ENCODE results near the gene KAT2B. TPM values are rescaled to one million over a fixed set of nuclear protein-coding genes. Genes with fewer than 3 reads are reported as not detected.

KAT2B gene
- total and polyA plus RNA-seq, 2 of the 13 experiments (the other 11 are each of a cell fraction or from before 2014, with no cell fraction given): 0.97 to 1.7 TPM

GRCh38 chr3:20185679-20186599 lies 145.7 kb downstream of the KAT2B start, which contains the start of gene SGO1 (continued):
- TF ChIP-seq, protein P1, sequence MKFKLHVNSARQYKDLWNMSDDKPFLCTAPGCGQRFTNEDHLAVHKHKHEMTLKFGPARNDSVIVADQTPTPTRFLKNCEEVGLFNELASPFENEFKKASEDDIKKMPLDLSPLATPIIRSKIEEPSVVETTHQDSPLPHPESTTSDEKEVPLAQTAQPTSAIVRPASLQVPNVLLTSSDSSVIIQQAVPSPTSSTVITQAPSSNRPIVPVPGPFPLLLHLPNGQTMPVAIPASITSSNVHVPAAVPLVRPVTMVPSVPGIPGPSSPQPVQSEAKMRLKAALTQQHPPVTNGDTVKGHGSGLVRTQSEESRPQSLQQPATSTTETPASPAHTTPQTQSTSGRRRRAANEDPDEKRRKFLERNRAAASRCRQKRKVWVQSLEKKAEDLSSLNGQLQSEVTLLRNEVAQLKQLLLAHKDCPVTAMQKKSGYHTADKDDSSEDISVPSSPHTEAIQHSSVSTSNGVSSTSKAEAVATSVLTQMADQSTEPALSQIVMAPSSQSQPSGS (CRISPR knock-in tag; IDR thresholded peaks at IDR 0.05): peak; percentile 60; the same call in 1 of the 2 replicates
- TF ChIP-seq ZNF572 (CRISPR knock-in tag; IDR thresholded peaks at IDR 0.05) (0 out of 2 replicates have a peak, but pooled peaks have one; percentile 61), TARDBP (CRISPR knock-in tag; IDR thresholded peaks at IDR 0.05) (peak; percentile 69), ZBTB7B (CRISPR knock-in tag; IDR thresholded peaks at IDR 0.05) (no peak), LCORL (IDR thresholded peaks at IDR 0.05) (no peak), LCORL (CRISPR knock-in tag; IDR thresholded peaks at IDR 0.05) (peak; percentile 68), NFRKB (IDR thresholded peaks at IDR 0.05) (no peak), SNAPC5 (CRISPR knock-in tag; IDR thresholded peaks at IDR 0.05; ENCODE audit: borderline replicate concordance) (no peak), ZNF207 (IDR thresholded peaks at IDR 0.05; ENCODE audit: borderline replicate concordance) (0 out of 2 replicates have a peak, but pooled peaks have one; percentile 14), BCL6 (CRISPR knock-in tag; IDR thresholded peaks at IDR 0.05) (peak; percentile 20; the same call in 1 of the 2 replicates), THAP11 (CRISPR knock-in tag; IDR thresholded peaks at IDR 0.05) (peak; percentile 83), PRDM10 (CRISPR knock-in tag; IDR thresholded peaks at IDR 0.05; ENCODE audit: low read depth) (peak; percentile 81), PTBP1 (IDR thresholded peaks at IDR 0.05; ENCODE audit: low read depth, low read length, poor library complexity, severe bottlenecking) (no peak), PRMT3 (CRISPR knock-in tag; IDR thresholded peaks at IDR 0.05; ENCODE audit: borderline replicate concordance, low read depth) (peak; percentile 95; the same call in 1 of the 2 replicates), ZNF382 (CRISPR knock-in tag; IDR thresholded peaks at IDR 0.05; ENCODE audit: borderline replicate concordance) (no peak), ZFP36L1 (CRISPR knock-in tag; IDR thresholded peaks at IDR 0.05) (peak; percentile 64; the same call in 1 of the 2 replicates), MYNN (CRISPR knock-in tag; IDR thresholded peaks at IDR 0.05; ENCODE audit: low read depth) (peak; percentile 45; the same call in 1 of the 2 replicates), ZNF317 (CRISPR knock-in tag; IDR thresholded peaks at IDR 0.05) (peak; percentile 44; the same call in 1 of the 2 replicates), ZNF777 (CRISPR knock-in tag; IDR thresholded peaks at IDR 0.05) (peak; percentile 35; the same call in 1 of the 2 replicates), MIER3 (CRISPR knock-in tag; IDR thresholded peaks at IDR 0.05; ENCODE audit: borderline replicate concordance) (0 out of 2 replicates have a peak, but pooled peaks have one; percentile 23), GABPB1 (CRISPR knock-in tag; IDR thresholded peaks at IDR 0.05) (peak; percentile 90)
- TF ChIP-seq, protein P2, sequence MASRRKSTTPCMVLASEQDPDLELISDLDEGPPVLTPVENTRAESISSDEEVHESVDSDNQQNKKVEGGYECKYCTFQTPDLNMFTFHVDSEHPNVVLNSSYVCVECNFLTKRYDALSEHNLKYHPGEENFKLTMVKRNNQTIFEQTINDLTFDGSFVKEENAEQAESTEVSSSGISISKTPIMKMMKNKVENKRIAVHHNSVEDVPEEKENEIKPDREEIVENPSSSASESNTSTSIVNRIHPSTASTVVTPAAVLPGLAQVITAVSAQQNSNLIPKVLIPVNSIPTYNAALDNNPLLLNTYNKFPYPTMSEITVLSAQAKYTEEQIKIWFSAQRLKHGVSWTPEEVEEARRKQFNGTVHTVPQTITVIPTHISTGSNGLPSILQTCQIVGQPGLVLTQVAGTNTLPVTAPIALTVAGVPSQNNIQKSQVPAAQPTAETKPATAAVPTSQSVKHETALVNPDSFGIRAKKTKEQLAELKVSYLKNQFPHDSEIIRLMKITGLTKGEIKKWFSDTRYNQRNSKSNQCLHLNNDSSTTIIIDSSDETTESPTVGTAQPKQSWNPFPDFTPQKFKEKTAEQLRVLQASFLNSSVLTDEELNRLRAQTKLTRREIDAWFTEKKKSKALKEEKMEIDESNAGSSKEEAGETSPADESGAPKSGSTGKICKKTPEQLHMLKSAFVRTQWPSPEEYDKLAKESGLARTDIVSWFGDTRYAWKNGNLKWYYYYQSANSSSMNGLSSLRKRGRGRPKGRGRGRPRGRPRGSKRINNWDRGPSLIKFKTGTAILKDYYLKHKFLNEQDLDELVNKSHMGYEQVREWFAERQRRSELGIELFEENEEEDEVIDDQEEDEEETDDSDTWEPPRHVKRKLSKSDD (CRISPR knock-in tag; IDR thresholded peaks at IDR 0.05; ENCODE audit: low read depth): 0 out of 2 replicates have a peak, but pooled peaks have one; percentile 44
